Measurements from ENCODE around the gene C1QTNF5. TPM values are rescaled to one million over a fixed set of nuclear protein-coding genes. Genes with fewer than 3 reads are reported as not detected.

Gene C1QTNF5
- total and polyA plus RNA-seq, 2 donors (not counting 1 experiment from before 2014, with no cell fraction given), result not detected

- Histone ChIP-seq H4K20me1 (ENCODE audit: control insufficient read depth, insufficient read depth, low read length, poor library complexity, severe bottlenecking) (no peaks in the 10 kb centered on the region), H3K4me3 (ENCODE audit: control extremely low read depth in 1 of 5, extremely low read depth in 1 of 5, insufficient read depth in 1 of 5, low read depth in 2 of 5, low read length in 4 of 5) (peak within 1 kb of the TSS in 4 of 5 experiments; percentile 15 to 60 (median 46)), H3K4me1 (ENCODE audit: control insufficient read depth in 2 of 2, insufficient read depth in 2 of 2, low read length in 2 of 2) (peaks cover 35 to 53% of the 10 kb centered on the region in 2 donors), H3K27ac (ENCODE audit: low read length in 2 of 2) (no peak within 1 kb of the TSS), H3K36me3 (replicated peaks in 1 of 2; ENCODE audit: control extremely low read depth in 1 of 2, control insufficient read depth in 1 of 2, extremely low read depth in 1 of 2, insufficient read depth in 2 of 2, low read length in 1 of 2) (no peaks in the 10 kb centered on the region), H3K9me3 (ENCODE audit: control extremely low read depth in 1 of 3, control insufficient read depth in 2 of 3, insufficient read depth in 1 of 3, low read length in 2 of 3) (peaks cover 0 to 9% (median 0%) of the 10 kb centered on the region in 3 donors), H3K4me2 (replicated peaks; ENCODE audit: low read depth, low read length, poor library complexity, severe bottlenecking) (peak within 1 kb of the TSS; percentile 83), H2AFZ (ENCODE audit: insufficient read depth, low read depth, low read length, poor library complexity, severe bottlenecking) (peak within 1 kb of the TSS; percentile 59), H3K9ac (ENCODE audit: low read length) (peak within 1 kb of the TSS; percentile 62), H3K27me3 (replicated peaks in 1 of 4; ENCODE audit: control extremely low read depth in 1 of 4, control insufficient read depth in 3 of 4, insufficient read depth in 4 of 4, low read length in 3 of 4) (peaks cover 0 to 61% (median 22%) of the 10 kb centered on the region in 4 experiments), H3K79me2 (ENCODE audit: control insufficient read depth, insufficient read depth, low read length) (no peaks in the 10 kb centered on the region)
- H3K4me1 Mint-ChIP-seq, result peaks cover 34% of the 10 kb centered on the region
- 2% methylated on average over 74 of the region's 74 CpGs for WGBS (ENCODE audit: insufficient coverage)
- DNase-seq (peak; percentile 51), ATAC-seq (ENCODE audit: low read depth) (no peak)
- H3K4me3 Mint-ChIP-seq, result peak within 1 kb of the TSS; percentile 83
- H3K27ac Mint-ChIP-seq, result no peak within 1 kb of the TSS
- TF ChIP-seq CTCF (IDR thresholded peaks at IDR 0.05) (no peak), EZH2 (IDR thresholded peaks at IDR 0.05; ENCODE audit: borderline replicate concordance, insufficient read depth, low read depth, low read length, poor library complexity, severe bottlenecking) (peak; percentile 14)
- intact Hi-C loops (cut with micrococcal nuclease), result no loop called here
- peaks cover 13% of the 10 kb centered on the region for H3K27me3 Mint-ChIP-seq
- no peaks in the 10 kb centered on the region for H3K9me3 Mint-ChIP-seq (ENCODE audit: insufficient read depth)
- CTCF ChIA-PET, result interaction anchor here (1.2 to 3.5 kb wide), 2 partner anchors 9 to 120 kb away, joined by 5 to 16 read pairs; no protein-coding TSS in a partner anchor
- POLR2A ChIA-PET, result no interaction called here
Measured at GRCh38 chr11:119316729-119317591, 23.7 kb downstream of the C1QTNF5 start, which contains the start of gene MCAM. TSS of gene MCAM (minus strand) at chr11:119317130. CDS start at chr11:119317101, 29 bp downstream.

Measured in B cell (primary cell).